ENCODE results near the gene MFSD12. TPM values are rescaled to one million over a fixed set of nuclear protein-coding genes. Genes with fewer than 3 reads are reported as not detected.

MFSD12 gene
- polyA plus RNA-seq, 1 donor from 2014 or later = 38.5 TPM

DNA sequence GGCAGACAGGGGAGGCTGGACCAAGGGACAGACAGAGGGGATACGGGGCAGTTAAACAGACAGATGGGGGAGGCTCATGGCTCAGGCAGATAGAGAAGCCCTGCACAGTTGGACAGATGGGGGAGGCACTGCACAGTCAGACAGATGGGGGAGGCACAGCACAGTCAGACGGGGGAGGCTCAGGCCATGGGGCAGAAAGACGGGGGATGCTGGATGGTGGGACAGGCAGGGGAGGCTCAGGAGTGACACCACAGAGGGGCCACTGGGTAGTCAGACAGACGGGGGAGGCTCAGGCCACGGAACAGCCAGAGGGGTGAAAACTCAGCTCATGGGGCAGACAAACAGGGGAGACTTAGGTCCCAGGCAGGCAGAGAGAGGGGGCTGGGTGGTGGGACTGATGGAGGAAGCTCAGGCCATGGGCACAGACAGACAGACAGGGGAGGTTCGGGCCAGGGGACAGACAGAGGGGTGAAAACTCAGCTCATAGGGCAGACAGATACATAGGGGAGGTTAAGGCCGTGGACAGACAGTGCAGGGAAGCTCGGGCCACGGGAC lies 886 bp downstream of the MFSD12 start:
- H3K9me3 ChIP-seq (ENCODE audit: low read length) = no peaks in the 10 kb centered on the region
- H3K4me2 ChIP-seq (ENCODE audit: low read length) = peak overlapping the region; percentile 52
- peak overlapping the region; percentile 82 for H3K4me3 ChIP-seq (ENCODE audit: low read length)
- H3F3A ChIP-seq (ENCODE audit: insufficient read depth, low read length, poor library complexity, severe bottlenecking) = no peaks in the 10 kb centered on the region
- peak overlapping the region; percentile 60 for H3K9ac ChIP-seq (ENCODE audit: low read length)
- no peaks in the 10 kb centered on the region for H3K27me3 ChIP-seq (ENCODE audit: insufficient read depth, low read depth, low read length)
- no peak overlapping the region for H2AFZ ChIP-seq (ENCODE audit: low read depth, low read length)
- TF ChIP-seq, protein P1, sequence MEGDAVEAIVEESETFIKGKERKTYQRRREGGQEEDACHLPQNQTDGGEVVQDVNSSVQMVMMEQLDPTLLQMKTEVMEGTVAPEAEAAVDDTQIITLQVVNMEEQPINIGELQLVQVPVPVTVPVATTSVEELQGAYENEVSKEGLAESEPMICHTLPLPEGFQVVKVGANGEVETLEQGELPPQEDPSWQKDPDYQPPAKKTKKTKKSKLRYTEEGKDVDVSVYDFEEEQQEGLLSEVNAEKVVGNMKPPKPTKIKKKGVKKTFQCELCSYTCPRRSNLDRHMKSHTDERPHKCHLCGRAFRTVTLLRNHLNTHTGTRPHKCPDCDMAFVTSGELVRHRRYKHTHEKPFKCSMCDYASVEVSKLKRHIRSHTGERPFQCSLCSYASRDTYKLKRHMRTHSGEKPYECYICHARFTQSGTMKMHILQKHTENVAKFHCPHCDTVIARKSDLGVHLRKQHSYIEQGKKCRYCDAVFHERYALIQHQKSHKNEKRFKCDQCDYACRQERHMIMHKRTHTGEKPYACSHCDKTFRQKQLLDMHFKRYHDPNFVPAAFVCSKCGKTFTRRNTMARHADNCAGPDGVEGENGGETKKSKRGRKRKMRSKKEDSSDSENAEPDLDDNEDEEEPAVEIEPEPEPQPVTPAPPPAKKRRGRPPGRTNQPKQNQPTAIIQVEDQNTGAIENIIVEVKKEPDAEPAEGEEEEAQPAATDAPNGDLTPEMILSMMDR (IDR thresholded peaks at IDR 0.05; ENCODE audit: poor library complexity, severe bottlenecking) = no peak
- TF ChIP-seq POLR2AphosphoS5 (IDR thresholded peaks at IDR 0.05) (no peak), SMC3 (conservative IDR thresholded peaks at IDR 0.05; ENCODE audit: poor library complexity) (no peak), RAD21 (conservative IDR thresholded peaks at IDR 0.05) (no peak), MXI1 (conservative IDR thresholded peaks at IDR 0.05; ENCODE audit: poor library complexity, severe bottlenecking) (no peak), TAF1 (IDR thresholded peaks at IDR 0.05; ENCODE audit: low read depth) (no peak), EP300 (conservative IDR thresholded peaks at IDR 0.05; ENCODE audit: poor library complexity, severe bottlenecking) (no peak)
- TF ChIP-seq, protein P2, sequence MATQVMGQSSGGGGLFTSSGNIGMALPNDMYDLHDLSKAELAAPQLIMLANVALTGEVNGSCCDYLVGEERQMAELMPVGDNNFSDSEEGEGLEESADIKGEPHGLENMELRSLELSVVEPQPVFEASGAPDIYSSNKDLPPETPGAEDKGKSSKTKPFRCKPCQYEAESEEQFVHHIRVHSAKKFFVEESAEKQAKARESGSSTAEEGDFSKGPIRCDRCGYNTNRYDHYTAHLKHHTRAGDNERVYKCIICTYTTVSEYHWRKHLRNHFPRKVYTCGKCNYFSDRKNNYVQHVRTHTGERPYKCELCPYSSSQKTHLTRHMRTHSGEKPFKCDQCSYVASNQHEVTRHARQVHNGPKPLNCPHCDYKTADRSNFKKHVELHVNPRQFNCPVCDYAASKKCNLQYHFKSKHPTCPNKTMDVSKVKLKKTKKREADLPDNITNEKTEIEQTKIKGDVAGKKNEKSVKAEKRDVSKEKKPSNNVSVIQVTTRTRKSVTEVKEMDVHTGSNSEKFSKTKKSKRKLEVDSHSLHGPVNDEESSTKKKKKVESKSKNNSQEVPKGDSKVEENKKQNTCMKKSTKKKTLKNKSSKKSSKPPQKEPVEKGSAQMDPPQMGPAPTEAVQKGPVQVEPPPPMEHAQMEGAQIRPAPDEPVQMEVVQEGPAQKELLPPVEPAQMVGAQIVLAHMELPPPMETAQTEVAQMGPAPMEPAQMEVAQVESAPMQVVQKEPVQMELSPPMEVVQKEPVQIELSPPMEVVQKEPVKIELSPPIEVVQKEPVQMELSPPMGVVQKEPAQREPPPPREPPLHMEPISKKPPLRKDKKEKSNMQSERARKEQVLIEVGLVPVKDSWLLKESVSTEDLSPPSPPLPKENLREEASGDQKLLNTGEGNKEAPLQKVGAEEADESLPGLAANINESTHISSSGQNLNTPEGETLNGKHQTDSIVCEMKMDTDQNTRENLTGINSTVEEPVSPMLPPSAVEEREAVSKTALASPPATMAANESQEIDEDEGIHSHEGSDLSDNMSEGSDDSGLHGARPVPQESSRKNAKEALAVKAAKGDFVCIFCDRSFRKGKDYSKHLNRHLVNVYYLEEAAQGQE (IDR thresholded peaks at IDR 0.05; ENCODE audit: borderline replicate concordance) = no peak
- H3K79me2 ChIP-seq (replicated peaks; ENCODE audit: insufficient read depth, low read length) = no peaks in the 10 kb centered on the region
- no peaks in the 10 kb centered on the region for H3K36me3 ChIP-seq (ENCODE audit: insufficient read depth, low read length)
- H4K20me1 ChIP-seq (ENCODE audit: insufficient read depth) = no peaks in the 10 kb centered on the region
- no peaks in the 10 kb centered on the region for H3K9me2 ChIP-seq (ENCODE audit: insufficient read depth, low read length)
- no peak overlapping the region for H3K27ac ChIP-seq (ENCODE audit: low read length)

- no peaks in the 10 kb centered on the region for H3K9me3 ChIP-seq (ENCODE audit: low read length)
- no peak overlapping the region for H2AFZ ChIP-seq (ENCODE audit: low read depth, low read length)
- H3K9me2 ChIP-seq (ENCODE audit: insufficient read depth, low read length) = no peaks in the 10 kb centered on the region
- no peak overlapping the region for H3K27ac ChIP-seq (ENCODE audit: low read length)
- H3K36me3 ChIP-seq (ENCODE audit: insufficient read depth, low read length) = no peaks in the 10 kb centered on the region
- TF ChIP-seq RAD21 (conservative IDR thresholded peaks at IDR 0.05) (no peak), MXI1 (conservative IDR thresholded peaks at IDR 0.05; ENCODE audit: poor library complexity, severe bottlenecking) (no peak), EZH2 (IDR thresholded peaks at IDR 0.05; ENCODE audit: borderline replicate concordance, insufficient read depth, low read length, poor library complexity, severe bottlenecking) (no peak), TAF1 (IDR thresholded peaks at IDR 0.05; ENCODE audit: low read depth) (no peak), SMC3 (conservative IDR thresholded peaks at IDR 0.05; ENCODE audit: poor library complexity) (no peak), POLR2AphosphoS5 (IDR thresholded peaks at IDR 0.05) (no peak)
- TF ChIP-seq, protein P1 (IDR thresholded peaks at IDR 0.05; ENCODE audit: poor library complexity, severe bottlenecking) = no peak
- TF ChIP-seq, protein P2 (IDR thresholded peaks at IDR 0.05; ENCODE audit: borderline replicate concordance) = no peak
- H3K9ac ChIP-seq (ENCODE audit: low read length) = no peak overlapping the region
- no peak overlapping the region for H3K4me2 ChIP-seq (ENCODE audit: low read length)
- no peaks in the 10 kb centered on the region for H3F3A ChIP-seq (ENCODE audit: insufficient read depth, low read length, poor library complexity, severe bottlenecking)
- H3K27me3 ChIP-seq (ENCODE audit: insufficient read depth, low read depth, low read length) = no peaks in the 10 kb centered on the region
- peak overlapping the region; percentile 82 for H3K4me3 ChIP-seq (ENCODE audit: low read length)
- no peaks in the 10 kb centered on the region for H3K79me2 ChIP-seq (replicated peaks; ENCODE audit: insufficient read depth, low read length)
- no peaks in the 10 kb centered on the region for H4K20me1 ChIP-seq (ENCODE audit: insufficient read depth)
Measured at GRCh38 chr19:3555653-3556422, 1.5 kb downstream of the MFSD12 start.
